Measurements from ENCODE around the gene ATRN. TPM values are rescaled to one million over a fixed set of nuclear protein-coding genes. Genes with fewer than 3 reads are reported as not detected.

ATRN gene
- total and polyA plus RNA-seq, 4 donors: 8.4 to 104 (median 46.0) TPM

GRCh38 chr20:3492669-3493068, 21.9 kb downstream of the ATRN start (continued):
- no peak for TF ChIP-seq JUND (IDR thresholded peaks at IDR 0.05)

GRCh38 chr20:3494218-3494617, 23.4 kb downstream of the ATRN start:
- WGBS: 97% methylated on average over 1 of the region's 1 CpG
- peaks cover 0 to 4% (median under 1%) of the 10 kb centered on the region in 4 donors for H3K36me3 ChIP-seq (ENCODE audit: control insufficient read depth in 4 of 4, insufficient read depth in 3 of 4, low read depth in 1 of 4, low read length in 3 of 4)
- no peak overlapping the region for H3K27ac ChIP-seq (ENCODE audit: low read depth in 1 of 2, low read length in 2 of 2)
- H3K27me3 ChIP-seq (ENCODE audit: control insufficient read depth in 4 of 4, insufficient read depth in 4 of 4, low read length in 3 of 4): no peaks in the 10 kb centered on the region
- no peaks in the 10 kb centered on the region for H3K9me3 ChIP-seq (ENCODE audit: control insufficient read depth in 4 of 4, low read length in 3 of 4)
- no peak overlapping the region for H3K9ac ChIP-seq (ENCODE audit: low read depth in 1 of 2, low read length in 2 of 2)
- H3K4me3 ChIP-seq (ENCODE audit: low read depth in 1 of 3, low read length in 3 of 3): no peak overlapping the region
- DNase-seq (ENCODE audit: low spot score): no peak
- peaks cover 0 to 9% (median 0%) of the 10 kb centered on the region in 4 donors for H3K4me1 ChIP-seq (ENCODE audit: control insufficient read depth in 4 of 4, insufficient read depth in 4 of 4, low read length in 3 of 4)
- no peak for TF ChIP-seq ATF3 (IDR thresholded peaks at IDR 0.05)
- TF ChIP-seq HNF4G (IDR thresholded peaks at IDR 0.05): no peak
- TF ChIP-seq YY1 (IDR thresholded peaks at IDR 0.05): no peak
- no peak for TF ChIP-seq REST (IDR thresholded peaks at IDR 0.05)
- TF ChIP-seq, protein P1, sequence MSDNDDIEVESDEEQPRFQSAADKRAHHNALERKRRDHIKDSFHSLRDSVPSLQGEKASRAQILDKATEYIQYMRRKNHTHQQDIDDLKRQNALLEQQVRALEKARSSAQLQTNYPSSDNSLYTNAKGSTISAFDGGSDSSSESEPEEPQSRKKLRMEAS (IDR thresholded peaks at IDR 0.05): no peak
- TF ChIP-seq FOXA1 (IDR thresholded peaks at IDR 0.05): no peak
- TF ChIP-seq NR2F2 (IDR thresholded peaks at IDR 0.05): no peak
- no peak for TF ChIP-seq EGR1 (IDR thresholded peaks at IDR 0.05; ENCODE audit: low read depth in 2 of 2)
- TF ChIP-seq RAD21 (IDR thresholded peaks at IDR 0.05): no peak
- no peak for TF ChIP-seq SP1 (IDR thresholded peaks at IDR 0.05)
- no peak for TF ChIP-seq JUND (IDR thresholded peaks at IDR 0.05)
- TF ChIP-seq TAF1 (conservative IDR thresholded peaks at IDR 0.05): no peak
- no peak for TF ChIP-seq ZBTB33 (IDR thresholded peaks at IDR 0.05)
- no peak for TF ChIP-seq HNF4A (conservative IDR thresholded peaks at IDR 0.05)
- no peak for TF ChIP-seq GABPA (IDR thresholded peaks at IDR 0.05 in 1 of 2, conservative IDR thresholded peaks at IDR 0.05 in 1 of 2)
- no peak for TF ChIP-seq RXRA (IDR thresholded peaks at IDR 0.05)
- no peak for TF ChIP-seq FOXA2 (IDR thresholded peaks at IDR 0.05)

DNA sequence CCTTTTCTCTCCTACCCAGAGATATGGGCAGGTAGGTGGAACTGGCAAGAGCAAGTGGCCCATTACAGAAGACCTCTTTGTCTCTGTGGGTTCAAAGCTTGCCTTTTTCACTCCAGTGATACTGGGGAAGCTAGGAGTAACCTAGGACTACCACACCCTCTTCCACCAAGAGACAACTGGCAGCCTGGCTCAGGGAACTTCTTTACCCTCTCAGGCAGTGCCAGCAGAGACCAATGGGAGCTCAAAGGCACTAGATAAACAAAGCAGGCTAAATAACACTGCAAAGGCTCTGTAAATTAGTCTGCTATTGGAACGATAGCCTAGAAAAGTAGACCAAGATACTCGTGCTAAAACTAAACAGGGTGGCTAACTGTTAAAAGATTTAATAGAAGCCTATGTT, 32.1 kb downstream of the ATRN start:
- Histone ChIP-seq H3K4me1 (ENCODE audit: control insufficient read depth in 4 of 4, insufficient read depth in 4 of 4, low read length in 3 of 4) (peaks cover 0 to 11% (median 4%) of the 10 kb centered on the region in 4 donors), H3K9me3 (ENCODE audit: control insufficient read depth in 4 of 4, low read length in 3 of 4) (no peaks in the 10 kb centered on the region), H3K36me3 (ENCODE audit: control insufficient read depth in 4 of 4, insufficient read depth in 3 of 4, low read depth in 1 of 4, low read length in 3 of 4) (no peaks in the 10 kb centered on the region), H3K9ac (ENCODE audit: low read depth in 1 of 2, low read length in 2 of 2) (no peak overlapping the region), H3K27ac (ENCODE audit: low read depth in 1 of 2, low read length in 2 of 2) (no peak overlapping the region), H3K4me3 (ENCODE audit: low read depth in 1 of 3, low read length in 3 of 3) (no peak overlapping the region), H3K27me3 (ENCODE audit: control insufficient read depth in 4 of 4, insufficient read depth in 4 of 4, low read length in 3 of 4) (no peaks in the 10 kb centered on the region)
- no peak for TF ChIP-seq YY1 (IDR thresholded peaks at IDR 0.05)
- peak; percentile 25 for TF ChIP-seq FOXA2 (IDR thresholded peaks at IDR 0.05)
- DNase-seq (ENCODE audit: low spot score): no peak
- WGBS: 53% methylated on average over 2 of the region's 2 CpGs

Data from liver (tissue), 9 donors.